Mesenchymal stem cell (in vitro differentiated cells and primary cell): ENCODE data around the gene C10orf143.

Source experiments
- DNase-seq: peaks from one replicate; pipeline ENCODE4 v3.0.0-alpha.2; 2013
- H2AFZ ChIP-seq: one replicate; pipeline ENCODE4 v1.6.1; 2013; ENCODE audit warnings: low read depth, mild to moderate bottlenecking, control low read depth, inconsistent platforms, low read length, moderate library complexity
- H2AK5ac ChIP-seq: 2 replicates; pipeline ENCODE4 v1.6.1; 2013; ENCODE audit warnings: low read length, moderate library complexity, mild to moderate bottlenecking, inconsistent platforms; ENCODE audit not compliant: severe bottlenecking
- H2BK120ac ChIP-seq: one replicate; pipeline ENCODE4 v1.6.1; 2013; ENCODE audit warnings: low read depth, mild to moderate bottlenecking, inconsistent platforms, low read length, moderate library complexity
- H2BK12ac ChIP-seq, 2 experiments: one replicate each; pipeline ENCODE4 v1.6.1; 2013; ENCODE audit warnings: inconsistent platforms in 2 of 2, low read length in 2 of 2, mild to moderate bottlenecking in 2 of 2, moderate library complexity in 2 of 2, control low read depth in 1 of 2
- H2BK15ac ChIP-seq: one replicate; pipeline ENCODE4 v1.6.1; 2013; ENCODE audit warnings: mild to moderate bottlenecking, low read depth, inconsistent platforms; ENCODE audit not compliant: poor library complexity, severe bottlenecking
- H2BK5ac ChIP-seq: 2 replicates; pipeline ENCODE4 v1.6.1; 2013; ENCODE audit warnings: low read depth, mild to moderate bottlenecking, low read length, control low read depth, inconsistent platforms; ENCODE audit not compliant: poor library complexity, severe bottlenecking
- H3K14ac ChIP-seq, 2 experiments: one replicate each; pipeline ENCODE4 v1.6.1; 2013; ENCODE audit warnings: inconsistent platforms in 2 of 2, low read length in 2 of 2, control low read depth in 1 of 2, mild to moderate bottlenecking in 1 of 2, moderate library complexity in 1 of 2
- H3K18ac ChIP-seq, 2 experiments: one replicate each; pipeline ENCODE4 v1.6.1; 2013; ENCODE audit warnings: inconsistent platforms in 2 of 2, low read length in 2 of 2, control low read depth in 1 of 2, low read depth in 1 of 2, mild to moderate bottlenecking in 1 of 2
- H3K23ac ChIP-seq, 2 experiments: one replicate each; pipeline ENCODE4 v1.6.1; 2013; ENCODE audit warnings: inconsistent platforms in 2 of 2, low read length in 2 of 2, mild to moderate bottlenecking in 2 of 2, moderate library complexity in 2 of 2, control low read depth in 1 of 2
- H3K27ac ChIP-seq: 2 replicates; pipeline ENCODE4 v1.5.1; 2013; ENCODE audit warnings: mild to moderate bottlenecking, moderate library complexity, low read length, control low read depth, inconsistent platforms; ENCODE audit not compliant: poor library complexity, severe bottlenecking
- H3K27me3 ChIP-seq, 2 experiments: 2 replicates each; pipeline versions ENCODE4 v1.6.1 to v1.7.0; 2013; ENCODE audit warnings: low read length in 2 of 2, mild to moderate bottlenecking in 2 of 2, moderate library complexity in 2 of 2, control low read depth in 1 of 2, inconsistent platforms in 1 of 2; ENCODE audit not compliant: control insufficient read depth in 1 of 2, insufficient read depth in 1 of 2
- H3K36me3 ChIP-seq, 2 experiments: 2 replicates each; pipeline versions ENCODE4 v1.6.1 to v1.7.0; 2013; ENCODE audit warnings: low read length in 2 of 2, control low read depth in 1 of 2, inconsistent platforms in 1 of 2, low read depth in 1 of 2, mild to moderate bottlenecking in 1 of 2; ENCODE audit not compliant: insufficient read depth in 2 of 2, control insufficient read depth in 1 of 2
- H3K4ac ChIP-seq, 2 experiments: one replicate each; pipeline ENCODE4 v1.6.1; 2013; ENCODE audit warnings: inconsistent platforms in 2 of 2, low read length in 2 of 2, mild to moderate bottlenecking in 2 of 2, moderate library complexity in 2 of 2, control low read depth in 1 of 2, low read depth in 1 of 2
- H3K4me1 ChIP-seq: 2 replicates; pipeline ENCODE4 v1.6.1; 2013; ENCODE audit warnings: low read depth, low read length, control low read depth; ENCODE audit not compliant: control insufficient read depth, insufficient read depth
- H3K4me2 ChIP-seq: 2 replicates; pipeline ENCODE4 v1.6.1; 2013; ENCODE audit warnings: low read length, mild to moderate bottlenecking, inconsistent platforms; ENCODE audit not compliant: poor library complexity, severe bottlenecking
- H3K4me3 ChIP-seq, 2 experiments: 2 replicates each; pipeline versions ENCODE4 v1.5.1 to v1.7.0; 2013; ENCODE audit warnings: low read length in 2 of 2, mild to moderate bottlenecking in 2 of 2, control low read depth in 1 of 2, low read depth in 1 of 2; ENCODE audit not compliant: insufficient read depth in 1 of 2
- H3K79me1 ChIP-seq: replicated peaks from 2 replicates; pipeline ENCODE4 v1.6.1; 2013; ENCODE audit warnings: mild to moderate bottlenecking, control low read depth, low read length, inconsistent platforms; ENCODE audit not compliant: poor library complexity, severe bottlenecking
- H3K9ac ChIP-seq: 2 replicates; pipeline ENCODE4 v1.7.0; 2013; ENCODE audit warnings: mild to moderate bottlenecking, low read length, moderate library complexity
- H3K9me3 ChIP-seq: 2 replicates; pipeline ENCODE4 v1.7.0; 2013; ENCODE audit warnings: mild to moderate bottlenecking, low read length; ENCODE audit not compliant: control insufficient read depth
- H4K8ac ChIP-seq: one replicate; pipeline ENCODE4 v1.6.1; 2013; ENCODE audit warnings: inconsistent platforms, mild to moderate bottlenecking, low read length, moderate library complexity
- H4K91ac ChIP-seq: one replicate; pipeline ENCODE4 v1.6.1; 2013; ENCODE audit warnings: mild to moderate bottlenecking, low read length, inconsistent platforms
- WGBS: methylation state at CpG from one replicate; pipeline ENCODE4 v1.1.7; 2013; ENCODE audit warnings: mixed read lengths; 5-methylcytosine and 5-hydroxymethylcytosine counted together

C10orf143 gene

GRCh38 chr10:130066743-130067142 lies 43.9 kb downstream of the C10orf143 start:
- no peak overlapping the region for H2BK120ac ChIP-seq
- no peak overlapping the region for H2AFZ ChIP-seq
- no peak overlapping the region for H2AK5ac ChIP-seq
- no peaks in the 10 kb centered on the region for H3K27me3 ChIP-seq
- H3K4me3 ChIP-seq, result no peak overlapping the region
- no peak for DNase-seq
- H4K91ac ChIP-seq, result no peak overlapping the region
- H2BK5ac ChIP-seq, result no peak overlapping the region
- H3K36me3 ChIP-seq, result no peaks in the 10 kb centered on the region
- no peak overlapping the region for H3K23ac ChIP-seq
- no peak overlapping the region for H3K27ac ChIP-seq
- H3K18ac ChIP-seq, result no peak overlapping the region
- H2BK15ac ChIP-seq, result no peak overlapping the region
- no peaks in the 10 kb centered on the region for H3K79me1 ChIP-seq
- no peak overlapping the region for H3K9ac ChIP-seq
- H3K14ac ChIP-seq, result no peak overlapping the region
- H3K4me2 ChIP-seq, result no peak overlapping the region
- no peak overlapping the region for H3K4ac ChIP-seq
- no peak overlapping the region for H2BK12ac ChIP-seq
- H3K4me1 ChIP-seq, result no peaks in the 10 kb centered on the region
- peaks cover 3% of the 10 kb centered on the region for H3K9me3 ChIP-seq
- 92% methylated on average over 6 of the region's 7 CpGs for WGBS
- no peak overlapping the region for H4K8ac ChIP-seq

- Histone ChIP-seq H3K9me3 (no peaks in the 10 kb centered on the region), H3K79me1 (no peaks in the 10 kb centered on the region), H2AFZ (no peak overlapping the region), H3K27me3 (no peaks in the 10 kb centered on the region), H4K8ac (no peak overlapping the region), H4K91ac (no peak overlapping the region), H3K23ac (no peak overlapping the region), H3K14ac (no peak overlapping the region), H3K4me3 (no peak overlapping the region), H3K4me1 (no peaks in the 10 kb centered on the region), H2BK12ac (no peak overlapping the region), H2BK5ac (no peak overlapping the region), H2BK15ac (no peak overlapping the region), H3K18ac (no peak overlapping the region), H3K4me2 (no peak overlapping the region), H3K27ac (no peak overlapping the region), H3K9ac (no peak overlapping the region), H3K4ac (no peak overlapping the region), H2AK5ac (no peak overlapping the region), H2BK120ac (no peak overlapping the region), H3K36me3 (no peaks in the 10 kb centered on the region)
- 82% methylated on average over 10 of the region's 10 CpGs for WGBS
- no peak for DNase-seq
Measured at GRCh38 chr10:130065251-130065650, 45.4 kb downstream of the C10orf143 start.

- no peak overlapping the region for H3K4me2 ChIP-seq
- H3K14ac ChIP-seq, result no peak overlapping the region
- 86% methylated on average over 5 of the region's 5 CpGs for WGBS
- H3K9me3 ChIP-seq, result no peaks in the 10 kb centered on the region
- no peak overlapping the region for H3K4ac ChIP-seq
- H3K9ac ChIP-seq, result no peak overlapping the region
- H4K8ac ChIP-seq, result no peak overlapping the region
- no peaks in the 10 kb centered on the region for H3K27me3 ChIP-seq
- no peak for DNase-seq
- H2BK15ac ChIP-seq, result no peak overlapping the region
- no peaks in the 10 kb centered on the region for H3K36me3 ChIP-seq
- H3K18ac ChIP-seq, result no peak overlapping the region
- no peak overlapping the region for H2AFZ ChIP-seq
- H4K91ac ChIP-seq, result no peak overlapping the region
- no peak overlapping the region for H2BK5ac ChIP-seq
- no peaks in the 10 kb centered on the region for H3K4me1 ChIP-seq
- no peak overlapping the region for H2AK5ac ChIP-seq
- no peak overlapping the region for H3K27ac ChIP-seq
- H2BK12ac ChIP-seq, result no peak overlapping the region
- H2BK120ac ChIP-seq, result no peak overlapping the region
- no peak overlapping the region for H3K23ac ChIP-seq
- H3K4me3 ChIP-seq, result no peak overlapping the region
- H3K79me1 ChIP-seq, result no peaks in the 10 kb centered on the region
Measured at GRCh38 chr10:130064783-130065182, 45.8 kb downstream of the C10orf143 start.

- Histone ChIP-seq H3K9me3 (no peaks in the 10 kb centered on the region), H2BK12ac (no peak overlapping the region), H2AFZ (no peak overlapping the region), H3K27ac (no peak overlapping the region), H2BK15ac (no peak overlapping the region), H3K18ac (no peak overlapping the region), H3K79me1 (no peaks in the 10 kb centered on the region), H4K8ac (no peak overlapping the region), H3K36me3 (no peaks in the 10 kb centered on the region), H3K4me3 (no peak overlapping the region), H3K4ac (no peak overlapping the region), H3K14ac (no peak overlapping the region), H2AK5ac (no peak overlapping the region), H2BK120ac (no peak overlapping the region), H3K4me1 (no peaks in the 10 kb centered on the region), H3K9ac (no peak overlapping the region), H4K91ac (no peak overlapping the region), H2BK5ac (no peak overlapping the region), H3K27me3 (no peaks in the 10 kb centered on the region), H3K23ac (no peak overlapping the region), H3K4me2 (no peak overlapping the region)
- DNase-seq, result no peak
- 94% methylated on average over 13 of the region's 13 CpGs for WGBS
Measured at GRCh38 chr10:130062976-130063375, 47.7 kb downstream of the C10orf143 start.
